ENCODE data around the gene EXOC6.

DNA sequence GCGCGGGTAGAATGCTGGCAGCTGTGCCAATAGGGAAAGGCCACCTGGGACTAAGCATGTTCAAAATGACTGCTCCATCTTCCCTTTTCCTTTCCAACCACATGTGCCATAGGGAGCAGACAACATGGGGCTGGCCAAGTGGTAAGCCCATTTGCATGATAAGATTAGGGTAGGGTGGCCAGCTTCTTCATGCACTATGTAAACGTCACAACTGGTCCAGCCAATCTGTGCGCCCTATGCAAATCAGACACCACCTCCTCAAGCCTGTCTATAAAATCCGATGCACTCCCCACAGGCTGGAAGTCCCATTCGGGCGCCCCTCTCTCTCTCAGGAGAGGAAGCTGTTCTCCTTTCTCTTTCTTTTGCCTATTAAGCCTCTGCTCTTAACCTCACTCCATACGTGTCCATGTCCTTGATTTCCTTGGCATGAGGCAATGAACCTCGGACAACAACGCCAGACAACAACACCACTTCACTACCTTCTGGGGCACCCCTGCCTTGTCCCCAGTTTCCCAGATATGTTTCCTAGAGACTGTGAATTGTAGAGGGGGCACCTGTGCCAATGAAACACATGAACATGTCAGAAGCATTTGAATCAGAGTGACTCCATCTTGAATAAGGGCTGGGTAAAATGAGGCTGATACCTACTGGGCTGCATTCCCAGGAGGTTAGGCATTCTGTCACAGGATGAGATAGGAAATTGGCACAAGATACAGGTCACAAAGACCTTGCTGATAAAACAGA is 19.1 kb upstream of the EXOC6 start:
- TF ChIP-seq, protein P1, sequence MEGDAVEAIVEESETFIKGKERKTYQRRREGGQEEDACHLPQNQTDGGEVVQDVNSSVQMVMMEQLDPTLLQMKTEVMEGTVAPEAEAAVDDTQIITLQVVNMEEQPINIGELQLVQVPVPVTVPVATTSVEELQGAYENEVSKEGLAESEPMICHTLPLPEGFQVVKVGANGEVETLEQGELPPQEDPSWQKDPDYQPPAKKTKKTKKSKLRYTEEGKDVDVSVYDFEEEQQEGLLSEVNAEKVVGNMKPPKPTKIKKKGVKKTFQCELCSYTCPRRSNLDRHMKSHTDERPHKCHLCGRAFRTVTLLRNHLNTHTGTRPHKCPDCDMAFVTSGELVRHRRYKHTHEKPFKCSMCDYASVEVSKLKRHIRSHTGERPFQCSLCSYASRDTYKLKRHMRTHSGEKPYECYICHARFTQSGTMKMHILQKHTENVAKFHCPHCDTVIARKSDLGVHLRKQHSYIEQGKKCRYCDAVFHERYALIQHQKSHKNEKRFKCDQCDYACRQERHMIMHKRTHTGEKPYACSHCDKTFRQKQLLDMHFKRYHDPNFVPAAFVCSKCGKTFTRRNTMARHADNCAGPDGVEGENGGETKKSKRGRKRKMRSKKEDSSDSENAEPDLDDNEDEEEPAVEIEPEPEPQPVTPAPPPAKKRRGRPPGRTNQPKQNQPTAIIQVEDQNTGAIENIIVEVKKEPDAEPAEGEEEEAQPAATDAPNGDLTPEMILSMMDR (IDR thresholded peaks at IDR 0.05), result no peak
- TF ChIP-seq POLR2A (IDR thresholded peaks at IDR 0.05), result no peak
